K562 (cell line): ENCODE data around the gene RASL10B. TPM values are rescaled to one million over a fixed set of nuclear protein-coding genes. Genes with fewer than 3 reads are reported as not detected.
A peak's percentile ranks its signal among the peaks of the same experiment; 100 is the strongest.

ENCODE experiments used
- CBX5 ChIP-seq: IDR thresholded peaks from 2 replicates; pipeline ENCODE4 v1.6.1; 2014; ENCODE audit warnings: low read depth, borderline replicate concordance
- DIDO1 ChIP-seq: fragments of 450-650 bp; IDR thresholded peaks from 2 replicates; pipeline ENCODE4 v1.6.1; 2016; ENCODE audit warnings: low read depth, missing biosample characterization, missing genetic modification characterization
- E2F6 ChIP-seq, 2 experiments: IDR thresholded peaks; 2 replicates each; pipeline ENCODE4 v1.6.1; 2011; ENCODE audit warnings: borderline replicate concordance in 1 of 2, control low read depth in 1 of 2, low read depth in 1 of 2, low read length in 1 of 2, mild to moderate bottlenecking in 1 of 2, mixed read lengths in 1 of 2, moderate library complexity in 1 of 2; ENCODE audit not compliant: insufficient read depth in 1 of 2, insufficient read length in 1 of 2, poor library complexity in 1 of 2, severe bottlenecking in 1 of 2; ENCODE audit errors: extremely low read depth in 1 of 2
- ESRRA ChIP-seq: fragments of 450-650 bp; IDR thresholded peaks from 2 replicates; pipeline ENCODE4 v1.6.1; 2014; ENCODE audit warnings: low read depth, mild to moderate bottlenecking, moderate library complexity, borderline replicate concordance
- FOXP1 ChIP-seq: sonication (generic); formaldehyde crosslinking; IDR thresholded peaks from 2 replicates; pipeline ENCODE4 v1.8.0; 2022; ENCODE audit warnings: mild to moderate bottlenecking, missing genetic modification reagents
- HOMEZ ChIP-seq: fragments of 250-450 bp; sonication (Bioruptor Pico); IDR thresholded peaks from 2 replicates; pipeline ENCODE4 v1.4.0; 2020; ENCODE audit warnings: mild to moderate bottlenecking, moderate library complexity
- HOXB6 ChIP-seq: fragments of 250-450 bp; sonication (Bioruptor Pico); IDR thresholded peaks from 2 replicates; pipeline ENCODE4 v1.5.1; 2022; ENCODE audit warnings: mild to moderate bottlenecking, borderline replicate concordance
- NCOA6 ChIP-seq: fragments of 450-650 bp; IDR thresholded peaks from 2 replicates; pipeline ENCODE4 v1.6.1; 2017; ENCODE audit warnings: mild to moderate bottlenecking
- NFXL1 ChIP-seq: fragments of 450-650 bp; formaldehyde crosslinking; IDR thresholded peaks from 2 replicates; pipeline ENCODE4 v1.4.0; 2021; ENCODE audit warnings: mild to moderate bottlenecking
- PCBP2 ChIP-seq: fragments of 200-400 bp; formaldehyde crosslinking; IDR thresholded peaks from 2 replicates; pipeline ENCODE4 v1.6.1; 2018; ENCODE audit warnings: low read length, low read depth, mild to moderate bottlenecking, moderate library complexity; ENCODE audit not compliant: poor library complexity, severe bottlenecking
- RAD21 ChIP-seq, 2 experiments: fragments of 250-450 bp in 1 of 2; fragments of 450-650 bp in 1 of 2; sonication (Bioruptor Pico) in 1 of 2; formaldehyde crosslinking in 1 of 2; IDR thresholded peaks in 1 of 2; conservative IDR thresholded peaks in 1 of 2; 2 replicates each; pipeline versions ENCODE4 v1.4.0 to v1.8.0; 2020 to 2022; ENCODE audit warnings: mild to moderate bottlenecking in 2 of 2, moderate library complexity in 1 of 2
- RAD51 ChIP-seq: fragments of 450-650 bp; IDR thresholded peaks from 2 replicates; pipeline ENCODE4 v1.7.1; 2016; ENCODE audit warnings: low read depth, mild to moderate bottlenecking, borderline replicate concordance
- RBFOX2 ChIP-seq: fragments of 200-400 bp; formaldehyde crosslinking; IDR thresholded peaks from 2 replicates; pipeline ENCODE4 v1.6.1; 2017; ENCODE audit warnings: low read depth, mild to moderate bottlenecking, low read length, moderate library complexity
- ZBTB34 ChIP-seq: fragments of 250-450 bp; sonication (Bioruptor Pico); IDR thresholded peaks from 2 replicates; pipeline ENCODE4 v1.8.0; 2021; ENCODE audit warnings: mild to moderate bottlenecking, moderate library complexity
- ZC3H8 ChIP-seq: fragments of 450-650 bp; IDR thresholded peaks from 2 replicates; pipeline ENCODE4 v1.6.1; 2017
- ZEB2 ChIP-seq: fragments of 450-650 bp; IDR thresholded peaks from 2 replicates; pipeline ENCODE4 v1.6.1; 2016
- ZKSCAN1 ChIP-seq: fragments of 150-350 bp; IDR thresholded peaks from 2 replicates; pipeline ENCODE4 v1.6.1; 2016; ENCODE audit warnings: low read depth, low read length
- ZKSCAN3 ChIP-seq: fragments of 250-450 bp; sonication (Bioruptor Pico); IDR thresholded peaks from 2 replicates; pipeline ENCODE4 v1.4.0; 2020
- ZNF143 ChIP-seq: sonication (generic); formaldehyde crosslinking; IDR thresholded peaks from 2 replicates; pipeline ENCODE4 v1.9.0; 2022; ENCODE audit warnings: mild to moderate bottlenecking, missing genetic modification reagents
- ZNF41 ChIP-seq: fragments of 250-450 bp; sonication (Bioruptor Pico); conservative IDR thresholded peaks from 2 replicates; pipeline ENCODE4 v1.4.0; 2020; ENCODE audit warnings: mild to moderate bottlenecking
- ZNF668 ChIP-seq: fragments of 250-450 bp; sonication (Bioruptor Pico); IDR thresholded peaks from 2 replicates; pipeline ENCODE4 v1.8.0; 2022; ENCODE audit warnings: mild to moderate bottlenecking, inconsistent platforms
- polyA plus RNA-seq, 8 experiments: library from polyadenylated mRNA; depleted of rRNA in 4 of 8; stranded (reverse) in 5 of 8; unstranded in 3 of 8; fragments of >200 nt; fragmentation: Nextera tagmentation in 2 of 8; fragmentation: Illumina TruSeq in 1 of 8; extraction: Ambion mirVana in 2 of 8; extraction: Trizol in 1 of 8; gene quantifications; 2 replicates each; pipeline versions ENCODE4 v1.2.1 to v1.2.3, GENCODE V29; 2011 to 2014; ENCODE audit warnings: inconsistent platforms in 1 of 8, missing spikeins in 1 of 8
- total RNA-seq, 7 experiments: library from RNA; depleted of rRNA in 6 of 7; stranded (reverse); fragments of >200 nt in 6 of 7; fragmentation: Illumina TruSeq in 2 of 7; extraction: Trizol in 2 of 7; gene quantifications; 2 replicates each; pipeline versions ENCODE4 v1.2.1 to v1.2.3, GENCODE V29; 2011 to 2021; ENCODE audit warnings: low replicate concordance in 1 of 7
- TF ChIP-seq, protein P1 (sequence below): fragments of 250-450 bp; sonication (Bioruptor Pico); IDR thresholded peaks from 2 replicates; pipeline ENCODE4 v1.5.0; 2021; ENCODE audit warnings: mild to moderate bottlenecking, borderline replicate concordance

Gene RASL10B
- total and polyA plus RNA-seq, 9 of the 15 experiments (the other 6 are each of a cell fraction or from before 2014, with no cell fraction given) = 0.04 to 0.31 (median 0.14) TPM; not detected in 2

DNA sequence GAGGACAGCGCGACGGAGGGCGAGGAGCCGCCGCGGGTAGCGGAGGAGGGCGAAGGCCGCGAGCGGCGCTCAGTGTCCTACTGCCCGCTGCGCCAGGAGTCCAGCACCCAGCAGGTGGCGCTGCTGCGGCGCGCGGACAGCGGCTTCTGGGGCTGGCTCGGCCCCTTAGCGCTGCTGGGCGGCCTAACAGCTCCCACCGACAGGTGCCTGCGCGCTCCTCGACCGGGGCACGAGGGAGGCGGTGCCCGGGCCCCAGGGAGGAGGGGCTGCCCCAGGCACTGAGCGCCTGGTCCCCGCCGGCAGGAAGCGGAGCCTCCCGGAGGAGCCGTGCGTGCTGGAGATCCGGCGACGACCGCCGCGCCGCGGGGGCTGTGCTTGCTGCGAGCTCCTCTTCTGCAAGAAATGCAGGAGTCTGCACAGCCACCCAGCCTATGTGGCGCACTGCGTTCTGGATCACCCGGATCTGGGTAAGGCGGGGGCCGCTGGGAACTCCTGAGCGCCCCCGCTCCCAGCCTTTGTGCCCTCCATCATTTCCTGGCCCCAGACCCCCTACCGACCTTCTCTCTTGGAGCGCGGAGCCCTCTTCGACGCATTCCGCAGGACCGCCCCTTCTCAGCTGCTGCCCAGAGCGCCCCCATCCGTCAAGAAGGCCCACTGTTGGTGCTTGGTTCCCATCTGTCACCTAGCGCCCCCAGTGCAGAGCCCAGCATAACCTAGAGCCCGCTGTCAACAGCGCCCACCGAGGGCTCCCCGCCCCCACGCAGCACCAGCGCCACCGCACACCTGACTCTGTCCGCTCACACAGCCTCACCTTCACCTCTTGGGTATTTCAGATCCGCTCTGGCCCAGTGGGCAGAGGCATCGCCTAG, 32.9 kb downstream of the RASL10B start (continued):
- TF ChIP-seq ZNF41 (CRISPR knock-in tag) (no peak), NCOA6 (peak; percentile 85), ESRRA (peak; percentile 63), ZNF143 (CRISPR knock-in tag) (no peak), ZC3H8 (no peak), E2F6 (IDR thresholded peaks at IDR 0.05; ENCODE audit: borderline replicate concordance in 1 of 2, extremely low read depth in 1 of 2, insufficient read depth in 1 of 2, insufficient read length in 1 of 2, low read depth in 1 of 2, low read length in 1 of 2, poor library complexity in 1 of 2, severe bottlenecking in 1 of 2) (peak; percentile 79 to 90), PCBP2 (no peak), HOMEZ (CRISPR knock-in tag) (no peak), DIDO1 (tag) (no peak), ZKSCAN3 (CRISPR knock-in tag) (no peak), CBX5 (peak; percentile 47; the same call in 1 of the 2 replicates), ZEB2 (no peak), RAD51 (no peak), ZBTB34 (CRISPR knock-in tag) (no peak), RBFOX2 (peak; percentile 47), NFXL1 (no peak), ZNF668 (no peak), FOXP1 (CRISPR knock-in tag) (0 out of 2 replicates have a peak, but pooled peaks have one; percentile 31), RAD21 (CRISPR knock-in tag; conservative IDR thresholded peaks at IDR 0.05 in 1 of 2, IDR thresholded peaks at IDR 0.05 in 1 of 2) (peak; percentile 79 to 95), ZKSCAN1 (0 out of 2 replicates have a peak, but pooled peaks have one; percentile 35), HOXB6 (CRISPR knock-in tag) (no peak)
- TF ChIP-seq, protein P1, sequence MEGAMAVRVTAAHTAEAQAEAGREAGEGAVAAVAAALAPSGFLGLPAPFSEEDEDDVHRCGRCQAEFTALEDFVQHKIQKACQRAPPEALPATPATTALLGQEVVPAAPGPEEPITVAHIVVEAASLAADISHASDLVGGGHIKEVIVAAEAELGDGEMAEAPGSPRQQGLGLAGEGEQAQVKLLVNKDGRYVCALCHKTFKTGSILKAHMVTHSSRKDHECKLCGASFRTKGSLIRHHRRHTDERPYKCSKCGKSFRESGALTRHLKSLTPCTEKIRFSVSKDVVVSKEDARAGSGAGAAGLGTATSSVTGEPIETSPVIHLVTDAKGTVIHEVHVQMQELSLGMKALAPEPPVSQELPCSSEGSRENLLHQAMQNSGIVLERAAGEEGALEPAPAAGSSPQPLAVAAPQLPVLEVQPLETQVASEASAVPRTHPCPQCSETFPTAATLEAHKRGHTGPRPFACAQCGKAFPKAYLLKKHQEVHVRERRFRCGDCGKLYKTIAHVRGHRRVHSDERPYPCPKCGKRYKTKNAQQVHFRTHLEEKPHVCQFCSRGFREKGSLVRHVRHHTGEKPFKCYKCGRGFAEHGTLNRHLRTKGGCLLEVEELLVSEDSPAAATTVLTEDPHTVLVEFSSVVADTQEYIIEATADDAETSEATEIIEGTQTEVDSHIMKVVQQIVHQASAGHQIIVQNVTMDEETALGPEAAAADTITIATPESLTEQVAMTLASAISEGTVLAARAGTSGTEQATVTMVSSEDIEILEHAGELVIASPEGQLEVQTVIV (CRISPR knock-in tag) = no peak
